ENCODE data around the gene AMN.
A peak's percentile ranks its signal among the peaks of the same experiment; 100 is the strongest.
"Not testable (repeated sequence)": the region's sequence is repeated elsewhere in the genome, so short reads cannot be mapped to it uniquely, and the experiment has no call there.

The AMN gene

DNA sequence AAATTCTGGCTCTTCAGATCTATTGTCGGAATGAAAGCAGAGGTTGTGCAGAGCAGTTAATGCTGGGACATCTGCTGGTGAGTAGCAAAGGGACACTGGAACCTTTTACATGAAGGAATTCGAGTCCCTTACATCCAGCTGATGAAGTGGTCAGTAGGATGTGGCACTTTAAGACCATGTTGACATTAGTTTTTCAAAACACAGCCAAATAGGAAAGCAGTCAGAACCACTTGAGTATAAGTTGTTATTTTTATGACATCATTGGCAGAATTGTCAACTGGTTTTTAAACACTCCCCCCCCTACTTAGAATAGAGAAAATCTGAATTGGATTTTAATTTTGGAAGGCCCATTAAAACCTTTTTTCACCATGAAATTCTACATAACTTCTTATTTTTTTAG is 46.8 kb upstream of the AMN start:
- H3F3A ChIP-seq (ENCODE audit: control insufficient read depth, insufficient read depth) = no peaks in the 10 kb centered on the region
- H3K4me2 ChIP-seq (ENCODE audit: low read length) = no peak overlapping the region
- H3K27ac ChIP-seq (ENCODE audit: low read depth, low read length) = no peak overlapping the region
- no peaks in the 10 kb centered on the region for H3K27me3 ChIP-seq (ENCODE audit: control insufficient read depth, low read length)
- peaks cover 38% of the 10 kb centered on the region for H3K36me3 ChIP-seq (ENCODE audit: control insufficient read depth, low read length)
- H3K79me2 ChIP-seq (ENCODE audit: control insufficient read depth, low read length) = no peaks in the 10 kb centered on the region
- TF ChIP-seq, protein P1, sequence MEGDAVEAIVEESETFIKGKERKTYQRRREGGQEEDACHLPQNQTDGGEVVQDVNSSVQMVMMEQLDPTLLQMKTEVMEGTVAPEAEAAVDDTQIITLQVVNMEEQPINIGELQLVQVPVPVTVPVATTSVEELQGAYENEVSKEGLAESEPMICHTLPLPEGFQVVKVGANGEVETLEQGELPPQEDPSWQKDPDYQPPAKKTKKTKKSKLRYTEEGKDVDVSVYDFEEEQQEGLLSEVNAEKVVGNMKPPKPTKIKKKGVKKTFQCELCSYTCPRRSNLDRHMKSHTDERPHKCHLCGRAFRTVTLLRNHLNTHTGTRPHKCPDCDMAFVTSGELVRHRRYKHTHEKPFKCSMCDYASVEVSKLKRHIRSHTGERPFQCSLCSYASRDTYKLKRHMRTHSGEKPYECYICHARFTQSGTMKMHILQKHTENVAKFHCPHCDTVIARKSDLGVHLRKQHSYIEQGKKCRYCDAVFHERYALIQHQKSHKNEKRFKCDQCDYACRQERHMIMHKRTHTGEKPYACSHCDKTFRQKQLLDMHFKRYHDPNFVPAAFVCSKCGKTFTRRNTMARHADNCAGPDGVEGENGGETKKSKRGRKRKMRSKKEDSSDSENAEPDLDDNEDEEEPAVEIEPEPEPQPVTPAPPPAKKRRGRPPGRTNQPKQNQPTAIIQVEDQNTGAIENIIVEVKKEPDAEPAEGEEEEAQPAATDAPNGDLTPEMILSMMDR (IDR thresholded peaks at IDR 0.05; ENCODE audit: low read depth, low read length, poor library complexity, severe bottlenecking) = no peak
- no peak for TF ChIP-seq EZH2phosphoT487 (IDR thresholded peaks at IDR 0.05; ENCODE audit: borderline replicate concordance, low read length)
- H3K9me3 ChIP-seq (ENCODE audit: control insufficient read depth, insufficient read depth, low read length) = no peaks in the 10 kb centered on the region
- H3K4me1 ChIP-seq (ENCODE audit: control insufficient read depth, low read length) = no peaks in the 10 kb centered on the region
- no peak overlapping the region for H3K4me3 ChIP-seq (ENCODE audit: low read length)
- no peaks in the 10 kb centered on the region for H4K20me1 ChIP-seq (ENCODE audit: control insufficient read depth, insufficient read depth, low read depth, low read length)
- H3K9me2 ChIP-seq (replicated peaks; ENCODE audit: control insufficient read depth, low read length) = no peaks in the 10 kb centered on the region

DNA sequence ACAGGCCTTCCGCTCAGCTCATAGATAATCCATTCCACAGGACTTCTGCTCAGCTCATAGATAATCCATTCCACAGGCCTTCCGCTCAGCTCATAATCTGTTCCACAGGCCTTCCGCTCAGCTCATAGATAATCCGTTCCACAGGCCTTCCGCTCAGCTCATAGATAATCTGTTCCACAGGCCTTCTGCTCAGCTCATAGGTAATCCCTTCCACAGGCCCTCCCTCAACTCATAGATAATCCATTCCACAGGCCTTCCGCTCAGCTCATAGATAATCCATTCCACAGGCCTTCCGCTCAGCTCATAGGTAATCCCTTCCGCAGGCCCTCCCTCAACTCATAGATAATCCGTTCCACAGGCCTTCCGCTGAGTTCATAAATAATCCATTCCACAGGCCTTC is 45.0 kb upstream of the AMN start:
- H3K9me2 ChIP-seq (replicated peaks; ENCODE audit: control insufficient read depth, low read length); H3K27me3 ChIP-seq (ENCODE audit: control insufficient read depth, low read length); H3K79me2 ChIP-seq (ENCODE audit: control insufficient read depth, low read length); H3K4me1 ChIP-seq (ENCODE audit: control insufficient read depth, low read length); H4K20me1 ChIP-seq (ENCODE audit: control insufficient read depth, insufficient read depth, low read depth, low read length); H3K4me2 ChIP-seq (ENCODE audit: low read length); H3F3A ChIP-seq (ENCODE audit: control insufficient read depth, insufficient read depth); H3K27ac ChIP-seq (ENCODE audit: low read depth, low read length); H3K9me3 ChIP-seq (ENCODE audit: control insufficient read depth, insufficient read depth, low read length); H3K4me3 ChIP-seq (ENCODE audit: low read length): not testable (repeated sequence)
- H3K36me3 ChIP-seq (ENCODE audit: control insufficient read depth, low read length) = peaks cover 35% of the 10 kb centered on the region

DNA sequence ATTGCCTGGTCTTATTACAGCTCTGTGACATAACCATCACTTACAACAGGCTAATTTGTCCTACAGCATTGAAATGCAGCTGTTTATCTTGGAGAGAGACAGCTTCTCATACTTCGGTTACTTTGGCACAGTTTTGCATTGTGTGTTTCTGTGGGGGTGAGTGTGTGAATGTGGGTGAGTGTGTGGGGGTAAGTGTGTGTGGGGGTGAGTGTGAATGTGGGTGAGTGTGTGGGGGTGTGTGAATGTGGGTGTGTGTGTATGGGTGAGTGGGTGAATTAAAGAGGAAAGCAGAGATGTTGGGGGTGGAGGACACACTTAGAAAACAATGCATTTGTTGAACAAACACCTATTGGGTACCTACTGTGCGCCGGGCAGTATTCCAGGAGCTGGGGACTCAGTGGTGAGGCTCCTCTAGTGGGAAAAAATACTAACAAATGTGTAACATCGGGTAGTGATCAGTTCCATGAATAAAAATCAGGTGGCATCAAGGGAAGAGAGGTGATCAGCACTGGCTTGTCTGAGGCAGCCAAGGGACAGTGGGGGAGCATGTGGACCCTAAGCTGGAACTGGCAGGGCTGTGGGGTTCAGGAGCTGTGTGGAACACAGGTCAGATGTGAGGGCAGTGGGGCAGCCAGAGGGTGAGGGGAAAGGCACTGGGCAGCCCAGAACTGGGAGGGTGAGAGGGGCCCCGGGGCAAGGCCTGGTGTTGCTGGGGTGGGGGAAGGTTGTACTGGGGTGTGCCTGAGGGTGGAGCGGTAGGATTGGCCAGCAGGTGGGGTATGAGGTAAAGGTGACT is 44.1 kb upstream of the AMN start:
- Histone ChIP-seq H3K4me3 (ENCODE audit: low read length) (no peak overlapping the region), H3K36me3 (ENCODE audit: control insufficient read depth, low read length) (peaks cover 31% of the 10 kb centered on the region)
- no peak for TF ChIP-seq EZH2phosphoT487 (IDR thresholded peaks at IDR 0.05; ENCODE audit: borderline replicate concordance, low read length)
- TF ChIP-seq, protein P1 (IDR thresholded peaks at IDR 0.05; ENCODE audit: low read depth, low read length, poor library complexity, severe bottlenecking) = peak; percentile 46

DNA sequence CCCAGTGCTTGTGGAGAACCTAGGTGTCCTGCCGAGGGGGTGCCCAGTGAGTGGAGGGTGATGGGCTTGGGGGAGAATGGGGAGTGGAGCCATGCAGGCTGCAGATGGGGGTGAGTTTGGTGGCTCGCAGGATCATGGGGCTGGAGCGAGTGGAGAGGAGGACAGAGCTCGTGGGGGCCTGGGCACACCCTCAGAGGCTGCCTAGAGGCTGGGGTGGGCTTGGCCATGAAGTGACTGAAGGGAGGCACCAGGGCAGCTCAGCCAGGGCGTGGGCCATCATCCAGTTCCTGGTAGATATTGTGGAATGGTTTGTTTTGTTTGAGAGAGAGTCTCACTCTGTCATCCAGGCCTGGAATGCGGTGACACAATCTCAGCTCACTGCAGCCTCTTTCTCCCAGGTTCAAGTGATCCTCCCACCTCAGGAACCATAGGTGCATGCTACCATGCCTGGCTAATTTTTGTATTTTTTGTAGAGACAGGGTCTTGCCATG is 43.4 kb upstream of the AMN start:
- Histone ChIP-seq H3K4me3 (ENCODE audit: low read length) (no peak overlapping the region), H3K27ac (ENCODE audit: low read depth, low read length) (no peak overlapping the region), H3K27me3 (ENCODE audit: control insufficient read depth, low read length) (no peaks in the 10 kb centered on the region), H3K9me2 (replicated peaks; ENCODE audit: control insufficient read depth, low read length) (no peaks in the 10 kb centered on the region), H3K79me2 (ENCODE audit: control insufficient read depth, low read length) (no peaks in the 10 kb centered on the region), H3K4me1 (ENCODE audit: control insufficient read depth, low read length) (no peaks in the 10 kb centered on the region), H3K36me3 (ENCODE audit: control insufficient read depth, low read length) (peaks cover 31% of the 10 kb centered on the region), H3K9me3 (ENCODE audit: control insufficient read depth, insufficient read depth, low read length) (no peaks in the 10 kb centered on the region), H3K4me2 (ENCODE audit: low read length) (no peak overlapping the region), H4K20me1 (ENCODE audit: control insufficient read depth, insufficient read depth, low read depth, low read length) (no peaks in the 10 kb centered on the region), H3F3A (ENCODE audit: control insufficient read depth, insufficient read depth) (no peaks in the 10 kb centered on the region)
- TF ChIP-seq EZH2phosphoT487 (IDR thresholded peaks at IDR 0.05; ENCODE audit: borderline replicate concordance, low read length) = no peak
- TF ChIP-seq, protein P1 (IDR thresholded peaks at IDR 0.05; ENCODE audit: low read depth, low read length, poor library complexity, severe bottlenecking) = no peak

More for the DNA sequence above, 44.1 kb upstream of the AMN start:
- H3K9me3 ChIP-seq (ENCODE audit: control insufficient read depth, insufficient read depth, low read length) = no peaks in the 10 kb centered on the region
- no peaks in the 10 kb centered on the region for H4K20me1 ChIP-seq (ENCODE audit: control insufficient read depth, insufficient read depth, low read depth, low read length)
- no peaks in the 10 kb centered on the region for H3K9me2 ChIP-seq (replicated peaks; ENCODE audit: control insufficient read depth, low read length)
- H3K27me3 ChIP-seq (ENCODE audit: control insufficient read depth, low read length) = no peaks in the 10 kb centered on the region
- H3K4me1 ChIP-seq (ENCODE audit: control insufficient read depth, low read length) = no peaks in the 10 kb centered on the region
- no peaks in the 10 kb centered on the region for H3K79me2 ChIP-seq (ENCODE audit: control insufficient read depth, low read length)
- no peaks in the 10 kb centered on the region for H3F3A ChIP-seq (ENCODE audit: control insufficient read depth, insufficient read depth)
- no peak overlapping the region for H3K4me2 ChIP-seq (ENCODE audit: low read length)
- H3K27ac ChIP-seq (ENCODE audit: low read depth, low read length) = no peak overlapping the region

All from DOHH2 (cell line).